NCI-H146 treated with DMSO at 0.1 percent for 48 hours (cell line): ENCODE measurements around the gene PAK1IP1.
A peak's percentile ranks its signal among the peaks of the same experiment; 100 is the strongest.
"Not testable (repeated sequence)": the region's sequence is repeated elsewhere in the genome, so short reads cannot be mapped to it uniquely, and the experiment has no call there.

ENCODE experiments used
- DNase-seq: peaks from one replicate; lab custom pipeline; 2025; ENCODE audit not compliant: unreplicated experiment; lab: John Stamatoyannopoulos, UW

Gene PAK1IP1

DNA sequence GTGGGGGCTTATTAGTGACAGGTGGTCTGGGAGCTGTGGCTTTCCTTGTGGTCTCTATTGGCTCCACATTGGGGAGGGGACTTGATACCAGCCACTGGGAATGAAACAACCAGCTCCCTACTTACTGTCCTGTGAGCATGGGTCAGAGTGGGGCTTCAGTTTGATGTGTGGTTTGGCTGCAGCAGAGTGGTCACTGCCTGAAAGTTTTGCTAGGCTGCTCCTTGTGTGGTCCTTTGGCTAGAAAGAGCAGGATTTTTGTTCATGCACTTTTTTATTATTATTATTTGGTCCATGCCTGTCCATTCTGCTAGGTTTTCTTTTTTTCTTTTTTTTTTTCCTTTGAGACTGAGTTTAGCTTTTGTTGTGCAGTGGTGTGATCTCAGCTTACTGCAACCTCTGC is 45.3 kb downstream of the PAK1IP1 start:
- DNase-seq = no peak

DNA sequence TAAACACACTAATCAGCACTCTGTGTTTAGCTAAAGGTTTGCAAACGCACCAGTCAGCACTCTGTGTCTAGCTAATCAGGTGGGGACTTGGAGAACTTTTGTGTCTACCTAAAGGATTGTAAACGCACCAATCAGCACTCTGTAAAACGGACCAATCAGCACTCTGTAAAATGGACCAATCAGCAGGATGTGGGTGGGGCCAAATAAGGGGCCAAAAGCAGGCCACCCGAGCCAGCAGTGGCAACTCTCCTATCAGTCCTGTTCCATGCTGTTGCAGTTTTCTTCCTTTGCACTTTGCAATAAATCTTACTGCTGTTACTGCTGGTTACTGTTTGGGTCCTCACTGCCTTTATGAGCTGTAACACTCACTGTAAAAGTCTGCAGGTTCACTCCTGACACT is 46.9 kb downstream of the PAK1IP1 start:
- not testable (repeated sequence) for DNase-seq

GRCh38 chr6:10742251-10742650 is 47.5 kb downstream of the PAK1IP1 start:
- DNase-seq = no peak

GRCh38 chr6:10743515-10743914 is 48.7 kb downstream of the PAK1IP1 start:
- no peak for DNase-seq

- no peak for DNase-seq
Measured at GRCh38 chr6:10745116-10745515, 50.3 kb downstream of the PAK1IP1 start.

- no peak for DNase-seq
Measured at GRCh38 chr6:10746915-10747250, 52.1 kb downstream of the PAK1IP1 start.

DNA sequence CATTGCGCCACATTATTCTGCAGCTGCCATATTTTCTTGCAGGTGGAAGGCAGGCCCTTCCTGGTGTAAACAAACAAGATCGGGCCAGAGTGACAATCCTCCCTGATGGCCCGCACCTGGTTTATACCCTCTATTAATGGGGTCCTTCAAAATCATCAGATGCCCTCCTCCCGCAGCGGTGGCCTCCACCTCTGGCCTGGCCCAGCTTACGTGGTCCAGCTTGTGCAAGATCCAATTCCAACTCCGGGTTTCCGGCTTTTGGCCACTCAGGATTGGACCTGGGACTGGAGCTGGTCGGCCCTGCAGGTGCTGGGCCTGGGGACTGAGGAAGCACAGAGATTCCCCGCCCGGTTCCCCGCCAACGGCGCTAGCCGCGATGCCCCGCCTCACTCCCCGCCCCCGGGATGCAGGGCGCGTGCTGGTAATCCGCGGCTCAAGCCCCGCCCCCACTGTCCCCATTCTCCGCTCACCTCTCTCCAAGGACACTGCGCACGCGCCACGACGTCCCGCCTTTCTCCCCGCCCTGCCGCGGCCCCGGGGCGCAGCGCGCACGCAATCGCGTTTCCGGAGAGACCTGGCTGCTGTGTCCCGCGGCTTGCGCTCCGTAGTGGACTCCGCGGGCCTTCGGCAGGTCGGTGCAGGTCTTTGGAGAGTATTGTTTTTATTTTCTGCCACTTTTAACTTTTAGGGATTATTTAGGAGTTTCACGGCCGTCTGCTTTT is 52.6 kb downstream of the PAK1IP1 start, which contains the start of gene TMEM14B:
Gene TMEM14B (plus strand): TSS at position 555 of the 722 bp plus-strand sequence. CDS start 1,441 bp downstream, outside the sequence.
- peak; percentile 96 for DNase-seq

- DNase-seq = no peak
Measured at GRCh38 chr6:10749734-10750133, 55.0 kb downstream of the PAK1IP1 start.

- not testable (repeated sequence) for DNase-seq
Measured at GRCh38 chr6:10750568-10750967, 55.8 kb downstream of the PAK1IP1 start.

- not testable (repeated sequence) for DNase-seq
Measured at GRCh38 chr6:10751757-10752156, 57.0 kb downstream of the PAK1IP1 start.

GRCh38 chr6:10756085-10756484 is 61.3 kb downstream of the PAK1IP1 start:
- no peak for DNase-seq
